Measurements from ENCODE around the gene SERINC2. TPM values are rescaled to one million over a fixed set of nuclear protein-coding genes. Genes with fewer than 3 reads are reported as not detected.
A peak's percentile ranks its signal among the peaks of the same experiment; 100 is the strongest.

The SERINC2 gene
- polyA plus RNA-seq, 2 of the 4 experiments (the other 2 are of a cell fraction), result 6.0 to 16.3 TPM

GRCh38 chr1:31377364-31377863, 35.6 kb upstream of the SERINC2 start:
- ChIA-PET POLR2A (no interaction called here), CTCF (interaction anchor here (1.4 kb wide), 1 partner anchor 17 kb away, joined by 3 read pairs; no protein-coding TSS in a partner anchor)
- H3K4me1 ChIP-seq, result peaks cover 13% of the 10 kb centered on the region
- no peak overlapping the region for H3K4me3 ChIP-seq
- FAIRE-seq (no peak), ATAC-seq (no peak), DNase-seq (ENCODE audit: low read depth in 1 of 2, low spot score in 1 of 2) (no peak)
- H3K27ac ChIP-seq, result 0 out of 6 replicates have a peak overlapping the region, but pooled peaks of 1 of the 2 experiments have one; percentile 13
- H3K9me3 ChIP-seq, result no peaks in the 10 kb centered on the region
- TF ChIP-seq HOXB5 (CRISPR knock-in tag; IDR thresholded peaks at IDR 0.05) (peak; percentile 74; the same call in 1 of the 2 replicates), BHLHE40 (IDR thresholded peaks at IDR 0.05; ENCODE audit: low read depth, low read length) (no peak), HEYL (CRISPR knock-in tag; IDR thresholded peaks at IDR 0.05) (no peak), CBX8 (IDR thresholded peaks at IDR 0.05) (no peak), CHD2 (IDR thresholded peaks at IDR 0.05; ENCODE audit: low read length, partially characterized antibody) (no peak), HOXB13 (CRISPR knock-in tag; IDR thresholded peaks at IDR 0.05; ENCODE audit: low read depth) (peak; percentile 80; the same call in 1 of the 2 replicates), HOXA7 (CRISPR knock-in tag; IDR thresholded peaks at IDR 0.05) (no peak), FOXS1 (CRISPR knock-in tag; IDR thresholded peaks at IDR 0.05) (0 out of 2 replicates have a peak, but pooled peaks have one; percentile 49), PBX3 (IDR thresholded peaks at IDR 0.05) (no peak), SREBF2 (IDR thresholded peaks at IDR 0.05) (no peak), GATA3 (IDR thresholded peaks at IDR 0.05; ENCODE audit: borderline replicate concordance) (no peak), POLR2AphosphoS2 (conservative IDR thresholded peaks at IDR 0.05; ENCODE audit: low read length) (no peak), NPAS2 (CRISPR knock-in tag; IDR thresholded peaks at IDR 0.05; ENCODE audit: borderline replicate concordance) (no peak), HES2 (IDR thresholded peaks at IDR 0.05) (no peak), ESRRA (IDR thresholded peaks at IDR 0.05; ENCODE audit: borderline replicate concordance, low read length) (no peak), USF2 (IDR thresholded peaks at IDR 0.05) (no peak), SMC3 (IDR thresholded peaks at IDR 0.05) (no peak)
- TF ChIP-seq, protein P1, sequence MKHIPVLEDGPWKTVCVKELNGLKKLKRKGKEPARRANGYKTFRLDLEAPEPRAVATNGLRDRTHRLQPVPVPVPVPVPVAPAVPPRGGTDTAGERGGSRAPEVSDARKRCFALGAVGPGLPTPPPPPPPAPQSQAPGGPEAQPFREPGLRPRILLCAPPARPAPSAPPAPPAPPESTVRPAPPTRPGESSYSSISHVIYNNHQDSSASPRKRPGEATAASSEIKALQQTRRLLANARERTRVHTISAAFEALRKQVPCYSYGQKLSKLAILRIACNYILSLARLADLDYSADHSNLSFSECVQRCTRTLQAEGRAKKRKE (CRISPR knock-in tag; IDR thresholded peaks at IDR 0.05; ENCODE audit: low read depth), result peak; percentile 92; the same call in 1 of the 2 replicates
- WGBS (ENCODE audit: missing lambda C conversion rate), result 77% methylated on average over 3 of the region's 3 CpGs
- peak overlapping the region; percentile 53; the same call in 2 of the 3 replicates for H3K4me2 ChIP-seq

DNA sequence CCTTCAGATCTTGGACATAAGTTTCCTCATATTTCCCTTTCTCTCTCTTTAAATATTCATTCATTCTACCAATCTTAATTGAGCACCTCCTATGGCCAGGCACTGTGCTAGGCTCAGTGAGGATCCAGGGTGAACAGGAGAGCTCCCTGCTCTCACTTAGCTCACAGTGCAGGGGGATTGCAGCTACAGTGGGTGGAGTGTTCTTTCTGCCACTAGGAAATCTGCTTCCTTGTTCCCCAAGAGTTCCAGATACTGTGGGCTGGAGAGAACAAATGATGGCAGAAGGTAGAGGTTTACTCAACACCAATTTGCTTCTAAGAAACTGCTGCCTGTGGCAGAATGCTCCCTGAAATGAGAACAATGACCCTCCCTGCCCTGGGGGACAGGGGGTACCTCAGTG, 35.0 kb upstream of the SERINC2 start:
- ATAC-seq, result no peak
- no peaks in the 10 kb centered on the region for H3K9me3 ChIP-seq
- no peak overlapping the region for H3K27ac ChIP-seq
- ChIA-PET CTCF (no interaction called here), POLR2A (no interaction called here)
- DNase-seq (ENCODE audit: low read depth in 1 of 2, low spot score in 1 of 2), result no peak
- no peak overlapping the region for H3K4me3 ChIP-seq
- no peak overlapping the region for H3K4me2 ChIP-seq
- TF ChIP-seq MAX (IDR thresholded peaks at IDR 0.05), result no peak
- TF ChIP-seq, protein P2, sequence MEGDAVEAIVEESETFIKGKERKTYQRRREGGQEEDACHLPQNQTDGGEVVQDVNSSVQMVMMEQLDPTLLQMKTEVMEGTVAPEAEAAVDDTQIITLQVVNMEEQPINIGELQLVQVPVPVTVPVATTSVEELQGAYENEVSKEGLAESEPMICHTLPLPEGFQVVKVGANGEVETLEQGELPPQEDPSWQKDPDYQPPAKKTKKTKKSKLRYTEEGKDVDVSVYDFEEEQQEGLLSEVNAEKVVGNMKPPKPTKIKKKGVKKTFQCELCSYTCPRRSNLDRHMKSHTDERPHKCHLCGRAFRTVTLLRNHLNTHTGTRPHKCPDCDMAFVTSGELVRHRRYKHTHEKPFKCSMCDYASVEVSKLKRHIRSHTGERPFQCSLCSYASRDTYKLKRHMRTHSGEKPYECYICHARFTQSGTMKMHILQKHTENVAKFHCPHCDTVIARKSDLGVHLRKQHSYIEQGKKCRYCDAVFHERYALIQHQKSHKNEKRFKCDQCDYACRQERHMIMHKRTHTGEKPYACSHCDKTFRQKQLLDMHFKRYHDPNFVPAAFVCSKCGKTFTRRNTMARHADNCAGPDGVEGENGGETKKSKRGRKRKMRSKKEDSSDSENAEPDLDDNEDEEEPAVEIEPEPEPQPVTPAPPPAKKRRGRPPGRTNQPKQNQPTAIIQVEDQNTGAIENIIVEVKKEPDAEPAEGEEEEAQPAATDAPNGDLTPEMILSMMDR (IDR thresholded peaks at IDR 0.05), result no peak
- TF ChIP-seq FOSB (CRISPR knock-in tag; IDR thresholded peaks at IDR 0.05), result no peak
- TF ChIP-seq HEYL (CRISPR knock-in tag; IDR thresholded peaks at IDR 0.05), result no peak
- no peak for TF ChIP-seq RNF2 (IDR thresholded peaks at IDR 0.05; ENCODE audit: borderline replicate concordance, low read depth)
- no peak for TF ChIP-seq JUNB (IDR thresholded peaks at IDR 0.05)
- no peak for TF ChIP-seq HES2 (IDR thresholded peaks at IDR 0.05)
- TF ChIP-seq MYC (IDR thresholded peaks at IDR 0.05; ENCODE audit: borderline replicate concordance, low read length), result no peak
- TF ChIP-seq HOXA7 (CRISPR knock-in tag; IDR thresholded peaks at IDR 0.05), result no peak
- no peak for TF ChIP-seq CHD4 (IDR thresholded peaks at IDR 0.05; ENCODE audit: borderline replicate concordance)
- TF ChIP-seq SMC3 (IDR thresholded peaks at IDR 0.05), result no peak
- TF ChIP-seq USF2 (IDR thresholded peaks at IDR 0.05), result no peak
- no peak for TF ChIP-seq EP300 (IDR thresholded peaks at IDR 0.05)
- no peak for TF ChIP-seq NR3C1 (IDR thresholded peaks at IDR 0.05)
- TF ChIP-seq NFE2L2 (conservative IDR thresholded peaks at IDR 0.05; ENCODE audit: low read length), result no peak
- no peak for TF ChIP-seq HOXB5 (CRISPR knock-in tag; IDR thresholded peaks at IDR 0.05)
- H3K4me1 ChIP-seq, result peaks cover 13% of the 10 kb centered on the region
- no peak for FAIRE-seq
